ENCODE measurements around the gene ATRIP.

DNA sequence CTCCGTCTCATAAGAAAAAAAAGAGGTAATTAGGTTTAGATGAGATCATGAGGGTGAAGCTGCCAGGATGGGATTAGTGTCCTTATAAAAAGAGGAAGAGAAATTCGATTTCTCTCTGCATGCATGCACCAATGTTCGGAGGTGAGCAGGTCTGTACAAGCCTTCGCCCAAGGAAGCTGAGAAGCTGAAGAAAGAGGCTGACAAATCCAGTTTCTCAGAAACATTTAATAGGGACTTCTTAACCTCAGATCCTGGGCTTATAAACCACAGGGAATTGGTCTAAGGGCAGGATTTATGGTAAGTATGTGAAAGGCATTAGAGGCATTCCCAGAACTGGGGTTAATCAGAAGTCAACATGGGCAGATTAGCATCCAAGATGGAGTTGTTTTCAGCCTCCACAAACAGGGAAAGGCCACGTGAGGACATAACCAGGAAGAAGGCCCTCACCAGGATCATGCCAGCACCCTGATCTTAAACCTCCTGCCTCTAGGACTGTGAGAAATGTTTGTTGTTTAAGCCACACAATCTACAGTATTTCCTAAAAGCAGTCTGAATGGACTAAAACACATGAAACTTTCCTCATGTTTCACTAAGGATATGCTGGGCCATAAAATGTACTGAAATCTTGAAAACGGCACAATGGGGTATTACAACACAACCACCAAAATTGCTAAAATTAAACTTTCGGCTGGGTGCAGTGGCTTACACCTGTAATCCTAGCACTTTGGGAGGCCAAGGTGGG, 46.1 kb downstream of the ATRIP start:
- TF ChIP-seq, protein P1, sequence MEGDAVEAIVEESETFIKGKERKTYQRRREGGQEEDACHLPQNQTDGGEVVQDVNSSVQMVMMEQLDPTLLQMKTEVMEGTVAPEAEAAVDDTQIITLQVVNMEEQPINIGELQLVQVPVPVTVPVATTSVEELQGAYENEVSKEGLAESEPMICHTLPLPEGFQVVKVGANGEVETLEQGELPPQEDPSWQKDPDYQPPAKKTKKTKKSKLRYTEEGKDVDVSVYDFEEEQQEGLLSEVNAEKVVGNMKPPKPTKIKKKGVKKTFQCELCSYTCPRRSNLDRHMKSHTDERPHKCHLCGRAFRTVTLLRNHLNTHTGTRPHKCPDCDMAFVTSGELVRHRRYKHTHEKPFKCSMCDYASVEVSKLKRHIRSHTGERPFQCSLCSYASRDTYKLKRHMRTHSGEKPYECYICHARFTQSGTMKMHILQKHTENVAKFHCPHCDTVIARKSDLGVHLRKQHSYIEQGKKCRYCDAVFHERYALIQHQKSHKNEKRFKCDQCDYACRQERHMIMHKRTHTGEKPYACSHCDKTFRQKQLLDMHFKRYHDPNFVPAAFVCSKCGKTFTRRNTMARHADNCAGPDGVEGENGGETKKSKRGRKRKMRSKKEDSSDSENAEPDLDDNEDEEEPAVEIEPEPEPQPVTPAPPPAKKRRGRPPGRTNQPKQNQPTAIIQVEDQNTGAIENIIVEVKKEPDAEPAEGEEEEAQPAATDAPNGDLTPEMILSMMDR (IDR thresholded peaks at IDR 0.05; ENCODE audit: low read depth, low read length, poor library complexity, severe bottlenecking): no peak
- no peak for TF ChIP-seq EZH2phosphoT487 (IDR thresholded peaks at IDR 0.05; ENCODE audit: borderline replicate concordance, low read length)
